Tibial nerve (tissue), 3 donors: ENCODE measurements around the gene PRSS48.

Source experiments
- POLR2A ChIP-seq, 2 donors: fragments of 450-650 bp; IDR thresholded peaks; one replicate each; pipeline ENCODE4 v1.6.1; 2017; ENCODE audit warnings: antibody characterized with exemption in 2 of 2, mild to moderate bottlenecking in 2 of 2, moderate library complexity in 2 of 2
- TF ChIP-seq, protein P1 (sequence below), 5 experiments: fragments of 200-600 bp in 3 of 5; fragments of 450-650 bp in 2 of 5; sonication (generic) in 3 of 5; IDR thresholded peaks; one replicate each; pipeline ENCODE4 v1.5.1; 2016 to 2019; ENCODE audit warnings: antibody characterized with exemption in 5 of 5, mild to moderate bottlenecking in 3 of 5, moderate library complexity in 2 of 5

DNA sequence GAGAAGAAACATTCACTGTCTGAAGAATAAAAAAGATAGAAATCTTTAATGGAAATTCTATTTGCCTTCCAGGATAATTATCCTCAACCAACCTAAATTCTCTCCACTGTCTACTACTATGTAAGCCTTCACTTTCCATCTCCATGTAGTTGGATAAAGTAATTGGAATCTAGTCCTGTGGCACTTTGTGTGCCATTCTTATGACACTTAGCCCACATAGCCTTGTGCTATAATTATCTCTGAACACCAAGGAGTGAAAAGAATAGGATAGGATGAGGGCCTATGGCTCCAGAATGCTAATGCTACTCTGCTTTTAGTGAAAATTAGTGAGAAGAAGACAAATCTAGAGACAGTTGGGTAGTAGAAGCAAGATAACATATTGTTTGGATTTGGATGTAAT is 20.2 kb downstream of the PRSS48 start:
- no peak for TF ChIP-seq POLR2A (IDR thresholded peaks at IDR 0.05)
- TF ChIP-seq, protein P1, sequence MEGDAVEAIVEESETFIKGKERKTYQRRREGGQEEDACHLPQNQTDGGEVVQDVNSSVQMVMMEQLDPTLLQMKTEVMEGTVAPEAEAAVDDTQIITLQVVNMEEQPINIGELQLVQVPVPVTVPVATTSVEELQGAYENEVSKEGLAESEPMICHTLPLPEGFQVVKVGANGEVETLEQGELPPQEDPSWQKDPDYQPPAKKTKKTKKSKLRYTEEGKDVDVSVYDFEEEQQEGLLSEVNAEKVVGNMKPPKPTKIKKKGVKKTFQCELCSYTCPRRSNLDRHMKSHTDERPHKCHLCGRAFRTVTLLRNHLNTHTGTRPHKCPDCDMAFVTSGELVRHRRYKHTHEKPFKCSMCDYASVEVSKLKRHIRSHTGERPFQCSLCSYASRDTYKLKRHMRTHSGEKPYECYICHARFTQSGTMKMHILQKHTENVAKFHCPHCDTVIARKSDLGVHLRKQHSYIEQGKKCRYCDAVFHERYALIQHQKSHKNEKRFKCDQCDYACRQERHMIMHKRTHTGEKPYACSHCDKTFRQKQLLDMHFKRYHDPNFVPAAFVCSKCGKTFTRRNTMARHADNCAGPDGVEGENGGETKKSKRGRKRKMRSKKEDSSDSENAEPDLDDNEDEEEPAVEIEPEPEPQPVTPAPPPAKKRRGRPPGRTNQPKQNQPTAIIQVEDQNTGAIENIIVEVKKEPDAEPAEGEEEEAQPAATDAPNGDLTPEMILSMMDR (IDR thresholded peaks at IDR 0.05): no peak
